A549 (cell line): ENCODE measurements around the gene MCM3AP. TPM values are rescaled to one million over a fixed set of nuclear protein-coding genes. Genes with fewer than 3 reads are reported as not detected.

Source experiments
- ATAC-seq, 2 experiments: fragments of 200-7000 bp in 1 of 2; fragments of >200 bp in 1 of 2; cut with Nextera tagmentation in 1 of 2; cut with Tn5 transposase in 1 of 2; 3 replicates each; pipeline versions ENCODE4 v1.8.0 to v1.9.1; 2018 to 2020; ENCODE audit warnings: mild to moderate bottlenecking in 1 of 2, moderate library complexity in 1 of 2
- CTCF ChIA-PET: fragments of 300-600 bp; sonication (Branson Sonifier 250); formaldehyde crosslinking; extraction: SDS; loops from one replicate; lab custom pipeline; 2021; ENCODE audit warnings: antibody characterized with exemption, inconsistent platforms; lab: Yijun Ruan, JAX
- POLR2A ChIA-PET: fragments of 350-600 bp; formaldehyde crosslinking; extraction: SDS; loops from one replicate; lab custom pipeline; 2021; ENCODE audit warnings: antibody characterized with exemption, inconsistent platforms; lab: Yijun Ruan, JAX
- DNase-seq, 2 experiments: peaks; one replicate each; pipeline versions ENCODE4 v3.0.0 to v3.0.0-alpha.2; 2011 to 2016; ENCODE audit warnings: low read depth in 1 of 2, low spot score in 1 of 2
- FAIRE-seq: peaks from 2 replicates; lab custom pipeline; 2011; peaks lifted over from hg19 to GRCh38; lab: Jason Lieb, UNC
- H3K27ac ChIP-seq, 2 experiments: fragments of >200 bp; sonication (Bioruptor Twin); formaldehyde crosslinking; 3 replicates each; pipeline ENCODE4 v1.5.1; 2016 to 2017
- H3K4me1 ChIP-seq: fragments of >200 bp; sonication (Bioruptor Twin); formaldehyde crosslinking; 3 replicates; pipeline ENCODE4 v1.6.1; 2016
- H3K4me2 ChIP-seq: fragments of >200 bp; sonication (Bioruptor Twin); formaldehyde crosslinking; 3 replicates; pipeline ENCODE4 v1.6.1; 2016
- H3K4me3 ChIP-seq: fragments of >200 bp; sonication (Bioruptor Twin); formaldehyde crosslinking; 3 replicates; pipeline ENCODE4 v1.5.1; 2016
- H3K9me3 ChIP-seq: fragments of >200 bp; sonication (Bioruptor Twin); formaldehyde crosslinking; 3 replicates; pipeline ENCODE4 v1.6.1; 2016
- CBX2 ChIP-seq: fragments of 200-600 bp; sonication (generic); IDR thresholded peaks from 2 replicates; pipeline ENCODE4 v1.6.1; 2016; ENCODE audit warnings: low read depth, mild to moderate bottlenecking, borderline replicate concordance
- CBX8 ChIP-seq: fragments of 200-600 bp; sonication (generic); IDR thresholded peaks from 2 replicates; pipeline ENCODE4 v1.6.1; 2016
- CHD2 ChIP-seq: fragments of 150-350 bp; IDR thresholded peaks from 2 replicates; pipeline ENCODE4 v1.6.1; 2014; ENCODE audit warnings: low read length; ENCODE audit not compliant: partially characterized antibody
- CHD4 ChIP-seq: fragments of 200-600 bp; sonication (generic); IDR thresholded peaks from 2 replicates; pipeline ENCODE4 v1.6.1; 2016; ENCODE audit warnings: antibody characterized with exemption, mild to moderate bottlenecking, borderline replicate concordance
- EHF ChIP-seq: fragments of 250-450 bp; sonication (Bioruptor Pico); IDR thresholded peaks from 2 replicates; pipeline ENCODE4 v1.5.0; 2020; ENCODE audit warnings: mild to moderate bottlenecking
- FOSB ChIP-seq: fragments of 250-450 bp; sonication (Bioruptor Pico); IDR thresholded peaks from 2 replicates; pipeline ENCODE4 v1.5.0; 2020; ENCODE audit warnings: mild to moderate bottlenecking, moderate library complexity
- FOXS1 ChIP-seq: fragments of 250-450 bp; sonication (Bioruptor Pico); IDR thresholded peaks from 2 replicates; pipeline ENCODE4 v1.5.0; 2020; ENCODE audit warnings: mild to moderate bottlenecking, moderate library complexity
- GATA3 ChIP-seq: IDR thresholded peaks from 2 replicates; pipeline ENCODE4 v1.6.1; 2012; ENCODE audit warnings: borderline replicate concordance
- HOXA7 ChIP-seq: fragments of 250-450 bp; sonication (Bioruptor Pico); IDR thresholded peaks from 2 replicates; pipeline ENCODE4 v1.5.0; 2020; ENCODE audit warnings: mild to moderate bottlenecking, moderate library complexity
- HOXB13 ChIP-seq: fragments of 250-450 bp; sonication (Bioruptor Pico); IDR thresholded peaks from 2 replicates; pipeline ENCODE4 v1.5.0; 2020; ENCODE audit warnings: low read depth, mild to moderate bottlenecking, moderate library complexity
- HOXB5 ChIP-seq: fragments of 250-450 bp; sonication (Bioruptor Pico); IDR thresholded peaks from 2 replicates; pipeline ENCODE4 v1.5.0; 2020; ENCODE audit warnings: mild to moderate bottlenecking, moderate library complexity
- JUN ChIP-seq, 2 experiments: fragments of >200 bp; sonication (Bioruptor Twin); formaldehyde crosslinking; IDR thresholded peaks; 2 replicates in 1 of 2; 3 replicates in 1 of 2; pipeline ENCODE4 v1.6.1; 2016 to 2017
- KDM5A ChIP-seq: fragments of 200-600 bp; sonication (generic); IDR thresholded peaks from 2 replicates; pipeline ENCODE4 v1.6.1; 2016; ENCODE audit warnings: antibody characterized with exemption, mild to moderate bottlenecking
- MAFK ChIP-seq: fragments of 450-650 bp; IDR thresholded peaks from 2 replicates; pipeline ENCODE4 v1.6.1; 2014; ENCODE audit not compliant: partially characterized antibody
- MAZ ChIP-seq: fragments of 150-350 bp; IDR thresholded peaks from 2 replicates; pipeline ENCODE4 v1.6.1; 2014; ENCODE audit warnings: antibody characterized with exemption, low read depth, low read length, borderline replicate concordance
- MYC ChIP-seq: IDR thresholded peaks from 2 replicates; pipeline ENCODE4 v1.6.1; 2012; ENCODE audit warnings: mild to moderate bottlenecking, inconsistent platforms, low read length, improper control_type of control experiment, borderline replicate concordance
- NPAS2 ChIP-seq: fragments of 250-450 bp; sonication (Bioruptor Pico); IDR thresholded peaks from 2 replicates; pipeline ENCODE4 v1.8.0; 2022; ENCODE audit warnings: mild to moderate bottlenecking, moderate library complexity, borderline replicate concordance
- PHF8 ChIP-seq: fragments of 200-600 bp; sonication (generic); IDR thresholded peaks from 2 replicates; pipeline ENCODE4 v1.6.1; 2016; ENCODE audit warnings: low read depth, mild to moderate bottlenecking, antibody characterized with exemption, moderate library complexity, borderline replicate concordance
- POLR2AphosphoS2 ChIP-seq: conservative IDR thresholded peaks from 2 replicates; pipeline ENCODE4 v1.6.1; 2012; ENCODE audit warnings: low read length, improper control_type of control experiment, inconsistent platforms
- RAD21 ChIP-seq, 2 experiments: fragments of >200 bp in 1 of 2; sonication (Bioruptor Twin) in 1 of 2; formaldehyde crosslinking in 1 of 2; IDR thresholded peaks in 1 of 2; conservative IDR thresholded peaks in 1 of 2; 2 replicates in 1 of 2; 3 replicates in 1 of 2; pipeline ENCODE4 v1.6.1; 2012 to 2018; ENCODE audit warnings: inconsistent platforms in 1 of 2
- RCOR1 ChIP-seq: fragments of 150-350 bp; IDR thresholded peaks from 2 replicates; pipeline ENCODE4 v1.6.1; 2014; ENCODE audit warnings: antibody characterized with exemption, low read length, low read depth
- RNF2 ChIP-seq: fragments of 200-600 bp; sonication (generic); IDR thresholded peaks from 2 replicates; pipeline ENCODE4 v1.6.1; 2016; ENCODE audit warnings: low read depth, mild to moderate bottlenecking, antibody characterized with exemption, moderate library complexity, borderline replicate concordance
- SMC3 ChIP-seq: fragments of >200 bp; sonication (Bioruptor Twin); formaldehyde crosslinking; IDR thresholded peaks from 3 replicates; pipeline ENCODE4 v1.6.1; 2018; ENCODE audit warnings: inconsistent platforms
- TP53 ChIP-seq: fragments of 250-450 bp; sonication (Bioruptor Pico); IDR thresholded peaks from 2 replicates; pipeline ENCODE4 v1.5.0; 2021; ENCODE audit warnings: mild to moderate bottlenecking, moderate library complexity
- ZC3H11A ChIP-seq: fragments of 450-650 bp; IDR thresholded peaks from 2 replicates; pipeline ENCODE4 v1.6.1; 2014; ENCODE audit warnings: antibody characterized with exemption, mild to moderate bottlenecking
- ZFP36 ChIP-seq: fragments of 450-650 bp; IDR thresholded peaks from 2 replicates; pipeline ENCODE4 v1.6.1; 2014; ENCODE audit warnings: borderline replicate concordance; ENCODE audit not compliant: partially characterized antibody
- ZNF302 ChIP-seq: fragments of 250-450 bp; sonication (Bioruptor Pico); IDR thresholded peaks from 2 replicates; pipeline ENCODE4 v1.9.0; 2021; ENCODE audit warnings: inconsistent platforms, mild to moderate bottlenecking, moderate library complexity
- WGBS: methylation state at CpG from one replicate; pipeline ENCODE4 v1.1.6; 2017; ENCODE audit errors: missing lambda C conversion rate; 5-methylcytosine and 5-hydroxymethylcytosine counted together
- polyA plus RNA-seq, 4 experiments: library from polyadenylated mRNA; depleted of rRNA in 3 of 4; stranded (reverse); fragments of >200 nt; fragmentation: RNase III in 1 of 4; extraction: RNeasy Plus Mini Kit Qiagen cat#74134 plus additional on column Dnase treatment in 1 of 4; gene quantifications; 2 replicates in 3 of 4; 3 replicates in 1 of 4; pipeline ENCODE4 v1.2.3, GENCODE V29; 2011 to 2017
- TF ChIP-seq, protein P1 (sequence below): fragments of >200 bp; sonication (Bioruptor Twin); formaldehyde crosslinking; IDR thresholded peaks from 3 replicates; pipeline ENCODE4 v1.6.1; 2016
- TF ChIP-seq, protein P2 (sequence below): IDR thresholded peaks from 2 replicates; pipeline ENCODE4 v1.6.1; 2012
- TF ChIP-seq, protein P3 (sequence below): fragments of 450-650 bp; IDR thresholded peaks from 2 replicates; pipeline ENCODE4 v1.6.1; 2014; ENCODE audit warnings: antibody characterized with exemption

Gene MCM3AP
- polyA plus RNA-seq, 2 of the 4 experiments (the other 2 are of a cell fraction), result 41.2 to 43.6 TPM

DNA sequence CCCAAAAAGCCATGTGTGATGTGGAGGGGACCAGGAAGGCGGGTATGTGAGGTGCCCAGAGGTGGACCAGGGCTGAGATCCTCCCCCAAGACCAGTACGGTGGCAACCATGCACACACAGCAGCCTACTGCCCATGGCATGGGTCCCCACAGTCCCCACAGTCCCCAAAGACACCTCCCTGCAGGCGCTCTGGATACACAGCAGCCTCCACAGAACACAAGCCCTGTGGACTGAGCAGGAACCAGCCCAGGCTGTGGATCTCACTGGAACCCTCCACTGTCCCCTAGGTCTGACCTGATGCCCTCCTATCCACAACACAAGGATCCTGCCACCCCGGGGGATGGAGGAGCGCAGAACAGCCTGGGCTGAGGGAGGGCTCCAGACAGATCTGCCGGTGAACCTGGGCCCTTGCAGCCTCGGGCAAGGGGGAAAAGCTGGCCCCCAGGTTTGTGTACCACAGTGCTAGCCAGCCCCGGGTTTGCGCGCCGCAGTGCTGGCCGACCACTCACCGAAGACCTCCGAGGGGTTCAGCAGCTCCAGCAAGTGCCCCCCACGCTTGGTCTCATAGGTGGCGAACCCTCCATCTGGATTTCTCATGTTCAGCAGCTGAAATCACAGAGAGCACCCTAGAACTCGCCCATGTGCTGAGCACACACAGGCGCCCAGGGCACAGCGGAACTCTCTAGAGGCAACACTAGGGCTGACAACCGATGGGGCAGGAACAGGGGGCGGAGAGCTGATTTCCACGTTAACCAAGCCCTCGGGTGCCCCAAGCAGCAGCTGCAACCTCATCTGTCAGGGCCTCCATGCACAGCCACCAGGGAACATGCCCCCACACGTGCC, 79.0 kb downstream of the MCM3AP start:
- 91% methylated on average over 9 of the region's 24 CpGs for WGBS
- CTCF ChIA-PET, result interaction anchor here (1.6 kb wide), 1 partner anchor 15 kb away, joined by 3 read pairs; no protein-coding TSS in a partner anchor

DNA sequence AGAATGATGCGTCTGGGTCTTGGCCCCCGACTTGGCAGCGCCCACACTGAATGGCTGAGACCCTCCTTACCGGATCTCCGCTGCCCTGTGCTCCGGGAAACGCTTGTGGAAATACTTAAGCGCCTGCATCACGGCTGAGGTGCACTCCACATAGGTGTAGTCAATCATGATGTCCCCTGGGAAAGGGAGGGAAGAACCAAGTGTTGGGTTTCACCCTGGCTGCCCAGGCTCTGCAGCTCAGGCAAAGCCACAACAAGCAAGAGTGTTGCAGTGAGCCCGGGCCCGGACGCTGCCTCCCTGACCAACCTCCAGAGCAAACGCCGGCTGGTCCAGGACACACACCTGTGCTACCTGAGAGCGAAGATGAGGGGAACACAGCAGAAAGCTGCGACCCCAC, 79.6 kb downstream of the MCM3AP start:
- no peak for ATAC-seq
- H3K4me3 ChIP-seq, result no peak overlapping the region
- no peak for FAIRE-seq
- no peak for TF ChIP-seq CBX2
- no peak for TF ChIP-seq EHF
- no peak for TF ChIP-seq MAFK
- TF ChIP-seq PHF8, result no peak
- TF ChIP-seq, protein P1, sequence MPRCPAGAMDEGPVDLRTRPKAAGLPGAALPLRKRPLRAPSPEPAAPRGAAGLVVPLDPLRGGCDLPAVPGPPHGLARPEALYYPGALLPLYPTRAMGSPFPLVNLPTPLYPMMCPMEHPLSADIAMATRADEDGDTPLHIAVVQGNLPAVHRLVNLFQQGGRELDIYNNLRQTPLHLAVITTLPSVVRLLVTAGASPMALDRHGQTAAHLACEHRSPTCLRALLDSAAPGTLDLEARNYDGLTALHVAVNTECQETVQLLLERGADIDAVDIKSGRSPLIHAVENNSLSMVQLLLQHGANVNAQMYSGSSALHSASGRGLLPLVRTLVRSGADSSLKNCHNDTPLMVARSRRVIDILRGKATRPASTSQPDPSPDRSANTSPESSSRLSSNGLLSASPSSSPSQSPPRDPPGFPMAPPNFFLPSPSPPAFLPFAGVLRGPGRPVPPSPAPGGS, result no peak
- no peak for TF ChIP-seq TP53
- TF ChIP-seq CBX8, result no peak
- no peak for TF ChIP-seq RAD21 (conservative IDR thresholded peaks at IDR 0.05 in 1 of 2, IDR thresholded peaks at IDR 0.05 in 1 of 2)
- H3K4me1 ChIP-seq, result no peaks in the 10 kb centered on the region
- ChIA-PET POLR2A (no interaction called here), CTCF (no interaction called here)
- H3K27ac ChIP-seq, result no peak overlapping the region
- WGBS, result 91% methylated on average over 6 of the region's 16 CpGs
- H3K4me2 ChIP-seq, result no peak overlapping the region
- H3K9me3 ChIP-seq, result no peaks in the 10 kb centered on the region
- no peak for DNase-seq

More for the DNA sequence above, 79.0 kb downstream of the MCM3AP start:
- Histone ChIP-seq H3K9me3 (no peaks in the 10 kb centered on the region), H3K4me1 (no peaks in the 10 kb centered on the region), H3K4me3 (no peak overlapping the region), H3K4me2 (no peak overlapping the region), H3K27ac (no peak overlapping the region)
- TF ChIP-seq HOXA7 (CRISPR knock-in tag) (no peak), GATA3 (no peak), ZNF302 (no peak), HOXB5 (CRISPR knock-in tag) (no peak), MYC (no peak), JUN (IDR thresholded peaks at IDR 0.05) (no peak), CHD4 (no peak), MAZ (no peak), POLR2AphosphoS2 (no peak), SMC3 (no peak), HOXB13 (CRISPR knock-in tag) (no peak), RAD21 (conservative IDR thresholded peaks at IDR 0.05 in 1 of 2, IDR thresholded peaks at IDR 0.05 in 1 of 2) (no peak), RCOR1 (no peak), FOXS1 (no peak)
- TF ChIP-seq, protein P2, sequence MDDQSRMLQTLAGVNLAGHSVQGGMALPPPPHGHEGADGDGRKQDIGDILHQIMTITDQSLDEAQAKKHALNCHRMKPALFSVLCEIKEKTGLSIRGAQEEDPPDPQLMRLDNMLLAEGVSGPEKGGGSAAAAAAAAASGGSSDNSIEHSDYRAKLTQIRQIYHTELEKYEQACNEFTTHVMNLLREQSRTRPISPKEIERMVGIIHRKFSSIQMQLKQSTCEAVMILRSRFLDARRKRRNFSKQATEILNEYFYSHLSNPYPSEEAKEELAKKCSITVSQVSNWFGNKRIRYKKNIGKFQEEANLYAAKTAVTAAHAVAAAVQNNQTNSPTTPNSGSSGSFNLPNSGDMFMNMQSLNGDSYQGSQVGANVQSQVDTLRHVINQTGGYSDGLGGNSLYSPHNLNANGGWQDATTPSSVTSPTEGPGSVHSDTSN, result no peak
- POLR2A ChIA-PET, result no interaction called here
- ATAC-seq, result no peak
- no peak for FAIRE-seq
- no peak for DNase-seq

DNA sequence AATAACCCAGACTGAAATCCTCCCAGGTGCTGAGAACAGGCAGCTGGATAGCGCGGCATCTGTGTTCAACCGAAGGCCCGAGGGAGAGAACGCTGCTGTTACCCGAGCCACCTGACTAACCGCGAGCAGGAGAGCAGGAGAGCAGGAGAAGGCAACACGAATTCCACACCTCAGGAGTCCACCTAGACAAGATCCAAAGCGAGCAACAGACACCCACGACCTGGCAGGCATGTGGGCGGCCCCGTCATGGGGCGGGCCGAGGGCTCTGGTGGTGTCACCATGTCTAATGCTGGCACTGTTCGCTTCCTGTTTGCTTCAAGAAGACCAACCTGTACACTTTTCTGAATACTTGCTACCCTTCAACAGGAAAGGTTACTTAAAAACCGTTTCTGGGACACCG, 80.2 kb downstream of the MCM3AP start:
- DNase-seq (no peak), FAIRE-seq (no peak), ATAC-seq (no peak)
- CTCF ChIA-PET, result no interaction called here
- H3K9me3 ChIP-seq, result no peaks in the 10 kb centered on the region
- no peak overlapping the region for H3K27ac ChIP-seq
- no peak overlapping the region for H3K4me2 ChIP-seq
- no peaks in the 10 kb centered on the region for H3K4me1 ChIP-seq
- POLR2A ChIA-PET, result no interaction called here
- WGBS, result 85% methylated on average over 12 of the region's 18 CpGs
- H3K4me3 ChIP-seq, result no peak overlapping the region
- no peak for TF ChIP-seq CHD2
- no peak for TF ChIP-seq RNF2
- no peak for TF ChIP-seq TP53
- no peak for TF ChIP-seq ZC3H11A
- no peak for TF ChIP-seq MAFK
- no peak for TF ChIP-seq ZFP36
- TF ChIP-seq, protein P3, sequence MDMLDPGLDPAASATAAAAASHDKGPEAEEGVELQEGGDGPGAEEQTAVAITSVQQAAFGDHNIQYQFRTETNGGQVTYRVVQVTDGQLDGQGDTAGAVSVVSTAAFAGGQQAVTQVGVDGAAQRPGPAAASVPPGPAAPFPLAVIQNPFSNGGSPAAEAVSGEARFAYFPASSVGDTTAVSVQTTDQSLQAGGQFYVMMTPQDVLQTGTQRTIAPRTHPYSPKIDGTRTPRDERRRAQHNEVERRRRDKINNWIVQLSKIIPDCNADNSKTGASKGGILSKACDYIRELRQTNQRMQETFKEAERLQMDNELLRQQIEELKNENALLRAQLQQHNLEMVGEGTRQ, result no peak
- TF ChIP-seq RCOR1, result no peak
- no peak for TF ChIP-seq NPAS2 (CRISPR knock-in tag)
- TF ChIP-seq POLR2AphosphoS2, result no peak
- TF ChIP-seq, protein P2, result no peak
- no peak for TF ChIP-seq FOSB (CRISPR knock-in tag)
- no peak for TF ChIP-seq KDM5A
- no peak for TF ChIP-seq ZNF302
- TF ChIP-seq MYC, result no peak
